Astrocyte (in vitro differentiated cells and primary cell): ENCODE data around the gene MYL3. TPM values are rescaled to one million over a fixed set of nuclear protein-coding genes. Genes with fewer than 3 reads are reported as not detected.
A peak's percentile ranks its signal among the peaks of the same experiment; 100 is the strongest.

Source experiments
- DNase-seq: peaks from one replicate; pipeline ENCODE4 v3.0.0-alpha.2; 2010; ENCODE audit warnings: low read depth
- FAIRE-seq: peaks from 2 replicates; lab custom pipeline; 2011; peaks lifted over from hg19 to GRCh38; lab: Jason Lieb, UNC
- H2AFZ ChIP-seq: 2 replicates; pipeline ENCODE4 v1.6.0; 2012; ENCODE audit warnings: low read depth, low read length, inconsistent platforms
- H3K27ac ChIP-seq: 2 replicates; pipeline ENCODE4 v1.5.1; 2011; ENCODE audit warnings: low read depth, low read length, inconsistent platforms
- H3K27me3 ChIP-seq: 2 replicates; pipeline ENCODE4 v1.6.0; 2011; ENCODE audit warnings: low read length, inconsistent platforms; ENCODE audit not compliant: insufficient read depth
- H3K36me3 ChIP-seq: 2 replicates; pipeline ENCODE4 v1.5.1; 2011; ENCODE audit warnings: low read length, inconsistent platforms; ENCODE audit not compliant: insufficient read depth
- H3K4me1 ChIP-seq: 2 replicates; pipeline ENCODE4 v1.5.1; 2011; ENCODE audit warnings: low read length, inconsistent platforms; ENCODE audit not compliant: insufficient read depth
- H3K4me2 ChIP-seq: 2 replicates; pipeline ENCODE4 v1.6.0; 2012; ENCODE audit warnings: low read length, inconsistent platforms
- H3K4me3 ChIP-seq: 2 replicates; pipeline ENCODE4 v1.5.1; 2011; ENCODE audit warnings: low read depth, mild to moderate bottlenecking, low read length, inconsistent platforms; ENCODE audit not compliant: insufficient read depth
- H3K79me2 ChIP-seq: 2 replicates; pipeline ENCODE4 v1.6.0; 2012; ENCODE audit warnings: mild to moderate bottlenecking, low read length, inconsistent platforms; ENCODE audit not compliant: insufficient read depth
- H3K9ac ChIP-seq: 2 replicates; pipeline ENCODE4 v1.6.0; 2012; ENCODE audit warnings: mild to moderate bottlenecking, low read length, inconsistent platforms
- H3K9me3 ChIP-seq: 2 replicates; pipeline ENCODE4 v1.5.1; 2012; ENCODE audit warnings: low read depth, mild to moderate bottlenecking, low read length, inconsistent platforms; ENCODE audit not compliant: insufficient read depth
- H4K20me1 ChIP-seq: 2 replicates; pipeline ENCODE4 v1.6.0; 2012; ENCODE audit warnings: low read length, inconsistent platforms; ENCODE audit not compliant: insufficient read depth
- H3K27ac Mint-ChIP-seq: one replicate; pipeline ENCODE4 v1.8.0; 2021; ENCODE audit warnings: mild to moderate bottlenecking, mixed read lengths; ENCODE audit not compliant: unreplicated experiment
- H3K27me3 Mint-ChIP-seq: one replicate; pipeline ENCODE4 v1.8.0; 2021; ENCODE audit warnings: low read depth, mixed read lengths; ENCODE audit not compliant: unreplicated experiment
- H3K36me3 Mint-ChIP-seq: one replicate; pipeline ENCODE4 v1.8.0; 2021; ENCODE audit warnings: low read depth, mixed read lengths; ENCODE audit not compliant: unreplicated experiment
- H3K4me1 Mint-ChIP-seq: one replicate; pipeline ENCODE4 v1.8.0; 2021; ENCODE audit warnings: low read depth, mixed read lengths; ENCODE audit not compliant: unreplicated experiment
- H3K4me3 Mint-ChIP-seq: one replicate; pipeline ENCODE4 v1.8.0; 2021; ENCODE audit warnings: mild to moderate bottlenecking, moderate library complexity, mixed read lengths; ENCODE audit not compliant: unreplicated experiment
- H3K9me3 Mint-ChIP-seq: one replicate; pipeline ENCODE4 v1.8.0; 2021; ENCODE audit warnings: mild to moderate bottlenecking, mixed read lengths; ENCODE audit not compliant: unreplicated experiment
- EZH2 ChIP-seq: IDR thresholded peaks from 2 replicates; pipeline ENCODE4 v1.6.1; 2012; ENCODE audit warnings: mild to moderate bottlenecking, low read length, inconsistent platforms; ENCODE audit not compliant: insufficient read depth
- total RNA-seq: library from RNA; stranded (reverse); gene quantifications from 2 replicates; pipeline ENCODE4 v1.2.1, GENCODE V29; 2021
- TF ChIP-seq, protein P1 (sequence below): IDR thresholded peaks from 2 replicates; pipeline ENCODE4 v1.5.1; 2011; ENCODE audit warnings: low read depth, mild to moderate bottlenecking, inconsistent platforms, low read length, moderate library complexity; ENCODE audit not compliant: insufficient read depth

MYL3 gene
- total RNA-seq, 1 donor from 2014 or later: 0.89 TPM

DNA sequence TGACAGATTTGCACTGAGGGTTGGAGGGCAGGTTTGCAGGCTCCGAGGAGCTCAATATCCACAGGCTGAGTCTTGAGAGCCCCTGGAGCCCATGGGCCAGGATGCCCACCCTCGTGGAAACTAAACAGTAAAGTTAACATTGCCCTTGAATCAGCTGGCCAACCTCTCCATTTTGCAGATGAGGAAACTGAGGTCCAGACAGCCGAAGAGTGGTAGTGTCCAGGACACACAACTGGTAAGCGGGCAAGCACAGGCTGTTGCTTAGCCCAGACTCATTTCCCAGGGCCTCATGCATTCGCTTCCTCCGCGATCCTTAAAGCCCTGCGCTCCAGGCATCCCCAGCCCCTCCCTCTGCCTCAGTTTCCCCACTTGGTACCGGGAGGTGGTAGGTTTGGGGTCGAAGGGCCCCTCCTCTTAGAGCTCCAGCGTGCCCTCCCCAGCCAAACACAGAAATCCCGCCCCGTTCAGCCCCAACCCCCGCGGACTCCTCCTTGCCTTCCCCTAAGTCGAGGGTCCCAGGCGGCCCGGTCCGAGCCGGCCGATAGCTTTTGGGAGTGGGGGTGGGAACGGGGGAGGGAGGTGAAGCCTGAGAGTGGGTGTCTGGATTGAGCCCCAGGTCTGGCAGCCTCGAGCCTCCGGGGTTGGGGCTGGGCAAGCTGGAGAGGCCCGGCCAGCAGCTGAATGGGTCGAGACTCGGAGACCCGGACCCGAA is 17.8 kb upstream of the MYL3 start:
- no peaks in the 10 kb centered on the region for H3K9me3 Mint-ChIP-seq
- TF ChIP-seq EZH2: peak; percentile 69
- TF ChIP-seq, protein P1, sequence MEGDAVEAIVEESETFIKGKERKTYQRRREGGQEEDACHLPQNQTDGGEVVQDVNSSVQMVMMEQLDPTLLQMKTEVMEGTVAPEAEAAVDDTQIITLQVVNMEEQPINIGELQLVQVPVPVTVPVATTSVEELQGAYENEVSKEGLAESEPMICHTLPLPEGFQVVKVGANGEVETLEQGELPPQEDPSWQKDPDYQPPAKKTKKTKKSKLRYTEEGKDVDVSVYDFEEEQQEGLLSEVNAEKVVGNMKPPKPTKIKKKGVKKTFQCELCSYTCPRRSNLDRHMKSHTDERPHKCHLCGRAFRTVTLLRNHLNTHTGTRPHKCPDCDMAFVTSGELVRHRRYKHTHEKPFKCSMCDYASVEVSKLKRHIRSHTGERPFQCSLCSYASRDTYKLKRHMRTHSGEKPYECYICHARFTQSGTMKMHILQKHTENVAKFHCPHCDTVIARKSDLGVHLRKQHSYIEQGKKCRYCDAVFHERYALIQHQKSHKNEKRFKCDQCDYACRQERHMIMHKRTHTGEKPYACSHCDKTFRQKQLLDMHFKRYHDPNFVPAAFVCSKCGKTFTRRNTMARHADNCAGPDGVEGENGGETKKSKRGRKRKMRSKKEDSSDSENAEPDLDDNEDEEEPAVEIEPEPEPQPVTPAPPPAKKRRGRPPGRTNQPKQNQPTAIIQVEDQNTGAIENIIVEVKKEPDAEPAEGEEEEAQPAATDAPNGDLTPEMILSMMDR: no peak
- H3K4me2 ChIP-seq: peak overlapping the region; percentile 91
- H3K4me1 Mint-ChIP-seq: peaks cover 18% of the 10 kb centered on the region
- no peaks in the 10 kb centered on the region for H3K79me2 ChIP-seq
- peaks cover 14% of the 10 kb centered on the region for H4K20me1 ChIP-seq
- no peaks in the 10 kb centered on the region for H3K36me3 Mint-ChIP-seq
- DNase-seq (no peak), FAIRE-seq (no peak)
- peaks cover 6% of the 10 kb centered on the region for H3K4me1 ChIP-seq
- no peak overlapping the region for H2AFZ ChIP-seq
- H3K36me3 ChIP-seq: no peaks in the 10 kb centered on the region
- H3K9ac ChIP-seq: no peak overlapping the region
- peak overlapping the region; percentile 66 for H3K4me3 Mint-ChIP-seq
- no peaks in the 10 kb centered on the region for H3K9me3 ChIP-seq
- H3K27me3 Mint-ChIP-seq: peaks cover 34% of the 10 kb centered on the region
- peaks cover 34% of the 10 kb centered on the region for H3K27me3 ChIP-seq
- H3K27ac ChIP-seq: no peak overlapping the region
- no peak overlapping the region for H3K27ac Mint-ChIP-seq
- H3K4me3 ChIP-seq: no peak overlapping the region

DNA sequence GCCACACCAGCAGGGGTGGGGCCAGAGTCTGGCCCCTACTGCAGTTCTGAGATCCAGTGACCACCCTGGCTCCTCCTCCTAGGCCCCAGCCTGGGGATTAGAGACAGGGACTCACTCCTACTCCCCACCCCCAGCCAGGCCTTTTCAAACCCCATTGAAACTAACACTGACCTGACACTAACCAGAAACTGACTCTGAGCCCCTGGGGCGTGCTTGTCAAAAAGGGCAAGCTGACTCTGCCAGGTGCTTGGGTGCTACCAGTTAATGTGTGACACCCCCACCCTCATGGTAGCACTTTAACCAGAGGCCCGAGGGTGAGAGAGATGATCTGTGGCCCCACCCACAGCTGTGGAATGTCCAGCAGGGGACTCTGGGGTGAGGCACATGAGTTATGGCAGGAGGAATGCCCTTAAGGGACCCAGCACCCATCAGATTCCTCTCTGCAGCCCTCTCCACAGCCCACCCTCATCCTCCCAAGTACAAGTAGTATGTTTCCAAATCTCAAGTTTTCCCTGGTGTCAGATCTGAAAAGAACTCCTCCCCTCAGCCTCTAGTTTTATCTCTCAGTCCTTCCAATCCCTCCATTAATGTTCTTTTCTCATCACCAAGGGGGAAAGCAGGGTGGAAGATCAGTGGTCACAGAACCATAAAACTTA is 15.7 kb upstream of the MYL3 start:
- Mint-ChIP-seq H3K4me1 (peaks cover 16% of the 10 kb centered on the region), H3K27me3 (peaks cover 24% of the 10 kb centered on the region), H3K4me3 (no peak overlapping the region), H3K27ac (peak overlapping the region; percentile 81), H3K9me3 (no peaks in the 10 kb centered on the region), H3K36me3 (no peaks in the 10 kb centered on the region)
- no peak overlapping the region for H3K4me3 ChIP-seq
- no peak overlapping the region for H3K9ac ChIP-seq
- H4K20me1 ChIP-seq: peaks cover 4% of the 10 kb centered on the region
- no peaks in the 10 kb centered on the region for H3K79me2 ChIP-seq
- H3K27ac ChIP-seq: no peak overlapping the region
- peaks cover 17% of the 10 kb centered on the region for H3K27me3 ChIP-seq
- no peak overlapping the region for H3K4me2 ChIP-seq
- TF ChIP-seq EZH2: no peak
- TF ChIP-seq, protein P1: no peak
- DNase-seq (no peak), FAIRE-seq (no peak)
- peaks cover 6% of the 10 kb centered on the region for H3K4me1 ChIP-seq
- H3K9me3 ChIP-seq: no peaks in the 10 kb centered on the region
- H3K36me3 ChIP-seq: no peaks in the 10 kb centered on the region
- no peak overlapping the region for H2AFZ ChIP-seq
